Measurements from ENCODE around the gene DAZAP1. TPM values are rescaled to one million over a fixed set of nuclear protein-coding genes. Genes with fewer than 3 reads are reported as not detected.
A peak's percentile ranks its signal among the peaks of the same experiment; 100 is the strongest.

DAZAP1 gene
- total and polyA plus RNA-seq, 3 experiments from 2014 or later: 7.7 to 253 (median 253) TPM

DNA sequence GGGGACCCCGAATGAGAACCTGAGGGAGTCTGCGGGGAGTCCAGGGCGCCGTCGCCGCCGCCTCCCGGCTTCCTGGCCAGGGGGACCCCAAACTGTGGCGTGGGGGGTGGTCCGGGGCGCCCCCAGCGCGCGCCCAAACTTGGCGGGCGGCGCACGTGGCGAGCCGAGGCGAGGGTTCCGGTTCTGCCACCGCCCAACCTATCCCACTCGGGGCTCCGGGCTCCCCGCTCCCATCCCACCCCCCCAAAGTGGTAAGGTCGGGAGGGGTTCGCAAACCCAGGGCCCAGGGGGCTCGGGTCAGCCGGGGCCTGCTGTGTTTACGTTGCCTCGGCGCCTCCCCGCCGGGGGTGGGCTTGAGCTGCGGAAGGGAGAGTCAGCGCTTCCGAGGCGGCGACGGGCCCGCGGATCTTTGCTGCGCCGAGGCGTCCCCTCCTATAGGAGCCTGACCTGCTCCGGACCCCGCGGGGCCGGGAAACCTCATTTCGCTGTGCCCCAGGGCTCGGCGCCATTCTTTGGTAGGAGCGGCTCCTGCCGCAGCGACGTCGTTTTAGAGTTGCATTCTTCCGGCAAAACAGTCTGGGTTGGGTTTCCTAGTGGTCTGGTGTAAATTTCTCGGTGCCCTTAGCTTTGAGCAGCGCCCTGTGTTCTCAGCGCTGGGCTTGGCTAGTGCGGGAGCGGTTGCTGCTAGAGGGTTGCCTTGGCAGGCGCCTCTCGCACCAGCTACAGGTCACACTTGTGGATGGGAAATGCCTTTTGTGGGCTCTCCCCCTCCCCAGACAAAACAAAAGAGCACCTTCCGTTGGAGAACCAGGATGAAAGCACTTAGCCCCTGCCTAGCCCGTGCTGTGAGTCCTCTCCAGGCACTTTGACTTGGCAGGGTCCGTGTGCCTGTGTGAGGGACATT is 1.2 kb downstream of the DAZAP1 start:
- H3K9me3 ChIP-seq (ENCODE audit: low read length): no peaks in the 10 kb centered on the region
- peak; percentile 39 to 73 (median 66) for DNase-seq
- H3K4me3 ChIP-seq (ENCODE audit: low read length): peak overlapping the region; percentile 90
- H3K4me1 Mint-ChIP-seq: peaks cover 50 to 57% (median 52%) of the 10 kb centered on the region in 3 donors
- peaks cover 54% of the 10 kb centered on the region for H3K4me1 ChIP-seq (ENCODE audit: insufficient read depth, low read length)
- POLR2A ChIA-PET: interaction anchor here (0.8 to 1.4 kb wide), 4 partner anchors 12 to 140 kb away, joined by 3 to 7 read pairs (median 5); partner anchors contain the start of gene CIRBP
- CTCF ChIA-PET: interaction anchor here (1.2 to 2.5 kb wide), 2 partner anchors 28 to 164 kb away, joined by 4 to 8 read pairs; no protein-coding TSS in a partner anchor
- H3K4me3 Mint-ChIP-seq: peak overlapping the region; percentile 83 to 95 (median 93)
- H3K27me3 Mint-ChIP-seq: peaks cover 0 to 5% of the 10 kb centered on the region in 2 donors
- H3K9me3 Mint-ChIP-seq: no peaks in the 10 kb centered on the region
- peak overlapping the region; percentile 89 to 97 (median 96) for H3K27ac Mint-ChIP-seq
- H3K27ac ChIP-seq (ENCODE audit: low read depth, low read length): peak overlapping the region; percentile 87
- peaks cover 0 to 35% (median 3%) of the 10 kb centered on the region in 3 donors for H3K36me3 Mint-ChIP-seq
- no peaks in the 10 kb centered on the region for H3K27me3 ChIP-seq (ENCODE audit: insufficient read depth, low read length, poor library complexity, severe bottlenecking)
- H3K36me3 ChIP-seq (ENCODE audit: insufficient read depth, low read length): peaks cover 4% of the 10 kb centered on the region

GRCh38 chr19:1409204-1410005 is 2.0 kb downstream of the DAZAP1 start:
- DNase-seq: no peak
- peaks cover 51 to 65% (median 59%) of the 10 kb centered on the region in 3 donors for H3K4me1 Mint-ChIP-seq
- peaks cover 0 to 37% (median 3%) of the 10 kb centered on the region in 3 donors for H3K36me3 Mint-ChIP-seq
- no peaks in the 10 kb centered on the region for H3K9me3 ChIP-seq (ENCODE audit: low read length)
- no peaks in the 10 kb centered on the region for H3K9me3 Mint-ChIP-seq
- peak overlapping the region; percentile 90 for H3K4me3 ChIP-seq (ENCODE audit: low read length)
- H3K27me3 ChIP-seq (ENCODE audit: insufficient read depth, low read length, poor library complexity, severe bottlenecking): no peaks in the 10 kb centered on the region
- peaks cover 0 to 2% of the 10 kb centered on the region in 2 donors for H3K27me3 Mint-ChIP-seq
- CTCF ChIA-PET: interaction anchor here (1.2 to 2.5 kb wide), 3 partner anchors 28 to 165 kb away, joined by 3 to 8 read pairs (median 4); no protein-coding TSS in a partner anchor
- POLR2A ChIA-PET: interaction anchor here (1.0 to 1.4 kb wide), 3 partner anchors 12 to 141 kb away, joined by 3 to 7 read pairs (median 7); partner anchors contain the start of gene CIRBP
- peak overlapping the region; percentile 87 for H3K27ac ChIP-seq (ENCODE audit: low read depth, low read length)
- peaks cover 4% of the 10 kb centered on the region for H3K36me3 ChIP-seq (ENCODE audit: insufficient read depth, low read length)
- H3K4me1 ChIP-seq (ENCODE audit: insufficient read depth, low read length): peaks cover 54% of the 10 kb centered on the region
- peak overlapping the region; percentile 89 to 97 (median 96) for H3K27ac Mint-ChIP-seq
- H3K4me3 Mint-ChIP-seq: peak overlapping the region; percentile 83 to 95 (median 93)

GRCh38 chr19:1410136-1410786 is 2.9 kb downstream of the DAZAP1 start:
- Mint-ChIP-seq H3K4me3 (peak overlapping the region; percentile 65 to 95 (median 93)), H3K9me3 (no peaks in the 10 kb centered on the region), H3K4me1 (peaks cover 55 to 71% (median 65%) of the 10 kb centered on the region in 3 donors), H3K36me3 (peaks cover 0 to 38% (median 3%) of the 10 kb centered on the region in 3 donors), H3K27me3 (peaks cover 0 to 5% of the 10 kb centered on the region in 2 donors), H3K27ac (peak overlapping the region; percentile 68 to 96 (median 92))
- ChIA-PET CTCF (interaction anchor here (1.4 to 2.5 kb wide), 2 partner anchors 27 to 35 kb away, joined by 3 to 8 read pairs; no protein-coding TSS in a partner anchor), POLR2A (no interaction called here)
- H3K27ac ChIP-seq (ENCODE audit: low read depth, low read length): peak overlapping the region; percentile 87
- peaks cover 4% of the 10 kb centered on the region for H3K36me3 ChIP-seq (ENCODE audit: insufficient read depth, low read length)
- H3K9me3 ChIP-seq (ENCODE audit: low read length): no peaks in the 10 kb centered on the region
- H3K4me1 ChIP-seq (ENCODE audit: insufficient read depth, low read length): peaks cover 59% of the 10 kb centered on the region
- H3K4me3 ChIP-seq (ENCODE audit: low read length): peak overlapping the region; percentile 90
- no peaks in the 10 kb centered on the region for H3K27me3 ChIP-seq (ENCODE audit: insufficient read depth, low read length, poor library complexity, severe bottlenecking)
- DNase-seq: no peak

DNA sequence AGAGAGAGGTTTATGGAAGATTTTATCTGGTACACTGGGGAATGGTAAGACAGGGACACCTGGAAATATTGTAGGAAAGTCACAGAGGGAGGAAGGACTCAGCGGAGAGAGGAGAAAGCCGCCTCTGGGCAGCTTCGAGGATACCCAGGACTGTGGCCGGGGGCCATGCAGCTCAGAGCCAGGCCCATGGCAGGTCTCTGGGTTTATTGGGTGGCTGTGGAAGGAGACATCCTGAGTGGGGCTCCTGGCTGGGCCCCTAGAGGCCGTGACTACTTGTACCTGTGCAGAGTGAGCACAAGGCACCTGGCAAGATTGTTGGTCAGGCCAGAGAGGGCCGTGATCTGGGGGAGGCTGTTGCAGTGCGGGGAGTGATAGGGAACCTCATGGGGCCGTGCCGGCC is 3.4 kb downstream of the DAZAP1 start:
- H3K36me3 Mint-ChIP-seq: peaks cover 0 to 41% (median 3%) of the 10 kb centered on the region in 3 donors
- no peaks in the 10 kb centered on the region for H3K9me3 Mint-ChIP-seq
- CTCF ChIA-PET: interaction anchor here (1.4 kb wide), 1 partner anchor 35 kb away, joined by 3 read pairs; no protein-coding TSS in a partner anchor
- no peak for DNase-seq
- Histone ChIP-seq H3K9me3 (ENCODE audit: low read length) (no peaks in the 10 kb centered on the region), H3K27ac (ENCODE audit: low read depth, low read length) (peak overlapping the region; percentile 54), H3K27me3 (ENCODE audit: insufficient read depth, low read length, poor library complexity, severe bottlenecking) (no peaks in the 10 kb centered on the region), H3K4me1 (ENCODE audit: insufficient read depth, low read length) (peaks cover 65% of the 10 kb centered on the region), H3K4me3 (ENCODE audit: low read length) (no peak overlapping the region), H3K36me3 (ENCODE audit: insufficient read depth, low read length) (peaks cover 4% of the 10 kb centered on the region)
- peak overlapping the region; percentile 65 to 95 (median 93) for H3K4me3 Mint-ChIP-seq
- POLR2A ChIA-PET: no interaction called here
- peaks cover 0 to 5% of the 10 kb centered on the region in 2 donors for H3K27me3 Mint-ChIP-seq
- H3K4me1 Mint-ChIP-seq: peaks cover 59 to 76% (median 70%) of the 10 kb centered on the region in 3 donors
- peak overlapping the region; percentile 68 to 96 (median 90) for H3K27ac Mint-ChIP-seq

GRCh38 chr19:1411255-1412191 is 4.1 kb downstream of the DAZAP1 start:
- Histone ChIP-seq H3K27me3 (ENCODE audit: insufficient read depth, low read length, poor library complexity, severe bottlenecking) (no peaks in the 10 kb centered on the region), H3K36me3 (ENCODE audit: insufficient read depth, low read length) (peaks cover 4% of the 10 kb centered on the region), H3K4me3 (ENCODE audit: low read length) (peak overlapping the region; percentile 4), H3K4me1 (ENCODE audit: insufficient read depth, low read length) (peaks cover 68% of the 10 kb centered on the region), H3K27ac (ENCODE audit: low read depth, low read length) (peak overlapping the region; percentile 54), H3K9me3 (ENCODE audit: low read length) (no peaks in the 10 kb centered on the region)
- H3K4me3 Mint-ChIP-seq: peak overlapping the region; percentile 74 to 95 (median 93)
- H3K9me3 Mint-ChIP-seq: no peaks in the 10 kb centered on the region
- ChIA-PET CTCF (no interaction called here), POLR2A (interaction anchor here (0.5 to 0.9 kb wide), 2 partner anchors 9 to 383 kb away, joined by 3 read pairs; no protein-coding TSS in a partner anchor)
- H3K4me1 Mint-ChIP-seq: peaks cover 64 to 81% (median 75%) of the 10 kb centered on the region in 3 donors
- H3K27ac Mint-ChIP-seq: peak overlapping the region; percentile 83 to 97 (median 92)
- peaks cover 0 to 5% of the 10 kb centered on the region in 2 donors for H3K27me3 Mint-ChIP-seq
- DNase-seq: peak; percentile 34 to 71 (median 47)
- peaks cover 0 to 45% (median 3%) of the 10 kb centered on the region in 3 donors for H3K36me3 Mint-ChIP-seq

DNA sequence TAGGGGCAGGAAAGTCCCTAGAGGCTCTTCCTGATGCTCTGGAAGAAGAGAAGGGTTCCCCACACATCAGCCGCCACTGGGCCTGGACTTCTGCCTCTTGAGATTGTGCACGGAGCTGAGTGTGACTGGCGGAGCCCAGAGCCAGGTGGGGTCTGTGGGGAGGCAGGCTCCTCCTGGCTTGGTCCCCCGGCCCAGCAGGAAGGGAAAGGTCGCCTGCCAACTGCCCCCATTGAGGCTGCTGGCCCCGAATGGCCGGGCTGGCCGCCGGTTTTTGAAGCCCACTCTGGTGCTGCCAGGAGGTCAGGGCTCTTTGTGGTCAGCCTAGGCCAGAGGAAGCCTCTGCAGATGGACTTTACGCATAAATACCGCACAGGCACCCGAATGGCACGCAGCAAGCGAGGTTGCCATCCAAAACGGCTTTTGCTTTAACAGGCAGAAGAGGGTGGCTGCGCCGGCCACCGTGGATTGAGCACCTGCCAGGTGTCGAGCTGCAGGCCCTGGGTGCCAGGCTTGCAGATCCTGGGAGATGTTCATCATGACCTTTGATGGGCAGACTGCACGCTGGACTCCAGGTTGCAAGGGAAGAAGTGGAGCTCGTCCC is 5.0 kb downstream of the DAZAP1 start:
- ChIA-PET CTCF (no interaction called here), POLR2A (interaction anchor here (0.5 to 1.2 kb wide), 2 partner anchors 137 to 384 kb away, joined by 3 read pairs; partner anchors contain the start of gene FAM174C)
- Mint-ChIP-seq H3K27me3 (peaks cover 0 to 5% of the 10 kb centered on the region in 2 donors), H3K9me3 (no peaks in the 10 kb centered on the region), H3K4me3 (peak overlapping the region; percentile 74 to 93 (median 86)), H3K4me1 (peaks cover 70 to 87% (median 78%) of the 10 kb centered on the region in 3 donors), H3K36me3 (peaks cover 0 to 50% (median 4%) of the 10 kb centered on the region in 3 donors), H3K27ac (peak overlapping the region; percentile 83 to 97 (median 90))
- Histone ChIP-seq H3K4me3 (ENCODE audit: low read length) (peak overlapping the region; percentile 4), H3K9me3 (ENCODE audit: low read length) (no peaks in the 10 kb centered on the region), H3K27ac (ENCODE audit: low read depth, low read length) (peak overlapping the region; percentile 54), H3K27me3 (ENCODE audit: insufficient read depth, low read length, poor library complexity, severe bottlenecking) (no peaks in the 10 kb centered on the region), H3K4me1 (ENCODE audit: insufficient read depth, low read length) (peaks cover 64% of the 10 kb centered on the region), H3K36me3 (ENCODE audit: insufficient read depth, low read length) (peaks cover 10% of the 10 kb centered on the region)
- DNase-seq: no peak
